Measurements from ENCODE around the gene PBX1. TPM values are rescaled to one million over a fixed set of nuclear protein-coding genes. Genes with fewer than 3 reads are reported as not detected.
A peak's percentile ranks its signal among the peaks of the same experiment; 100 is the strongest.

Gene PBX1
- total and polyA plus RNA-seq, 7 donors, result 6.7 to 168 (median 118) TPM

DNA sequence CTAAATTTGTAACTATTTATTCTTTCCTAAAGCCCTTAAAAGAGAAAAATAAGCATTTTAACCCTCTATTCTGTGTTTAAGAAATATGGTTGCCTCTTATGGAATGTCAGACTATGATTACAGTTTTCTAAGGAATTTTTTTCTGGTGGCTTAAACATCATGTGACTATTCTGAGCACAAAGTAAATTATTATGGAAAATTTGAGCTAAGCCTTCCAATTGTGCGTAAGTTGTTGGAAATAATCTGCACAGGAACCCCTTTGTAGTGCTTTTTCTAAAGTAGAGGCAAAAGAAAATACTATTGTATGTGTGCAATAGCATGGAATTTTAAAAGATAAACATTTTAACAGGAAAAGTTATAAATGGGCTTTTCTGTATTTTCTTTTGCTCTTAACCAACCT, 254.8 kb downstream of the PBX1 start:
- 79 to 89% methylated on average over 1 of the region's 1 CpG for WGBS, 2 donors
- no peak for DNase-seq
- intact Hi-C loops (cut with DNase I), result no loop called here
- H3K27ac ChIP-seq, result peak overlapping the region in 1 of 4 donors; percentile 3
- no peak overlapping the region for H3K4me3 ChIP-seq
- H3K4me1 ChIP-seq, result peaks cover 0 to 35% (median 17%) of the 10 kb centered on the region in 4 donors
- no peaks in the 10 kb centered on the region for H3K27me3 ChIP-seq
- peaks cover 0 to 43% (median 2%) of the 10 kb centered on the region in 4 donors for H3K36me3 ChIP-seq
- TF ChIP-seq CTCF (IDR thresholded peaks at IDR 0.05), result no peak
- no peak for TF ChIP-seq EP300 (IDR thresholded peaks at IDR 0.05)
- TF ChIP-seq POLR2A (IDR thresholded peaks at IDR 0.05), result no peak
- TF ChIP-seq POLR2AphosphoS5 (IDR thresholded peaks at IDR 0.05), result no peak
- no peaks in the 10 kb centered on the region for H3K9me3 ChIP-seq

GRCh38 chr1:164821648-164822047, 262.7 kb downstream of the PBX1 start:
- H3K36me3 ChIP-seq, result peaks cover 8 to 42% (median 15%) of the 10 kb centered on the region in 4 donors
- 94 to 96% methylated on average over 9 of the region's 9 CpGs for WGBS, 2 donors
- intact Hi-C loops (cut with DNase I), result loop anchor here (10.0 kb wide), 1 partner anchor 243 kb away; no protein-coding TSS in a partner anchor
- H3K4me3 ChIP-seq, result no peak overlapping the region
- DNase-seq, result no peak
- H3K9me3 ChIP-seq, result no peaks in the 10 kb centered on the region
- H3K27me3 ChIP-seq, result no peaks in the 10 kb centered on the region
- peaks cover 0 to 55% (median 48%) of the 10 kb centered on the region in 4 donors for H3K4me1 ChIP-seq
- H3K27ac ChIP-seq, result peak overlapping the region in 1 of 4 donors; percentile 7
- TF ChIP-seq CTCF (IDR thresholded peaks at IDR 0.05) (no peak), POLR2AphosphoS5 (IDR thresholded peaks at IDR 0.05) (no peak), POLR2A (IDR thresholded peaks at IDR 0.05) (no peak), EP300 (IDR thresholded peaks at IDR 0.05) (no peak)

DNA sequence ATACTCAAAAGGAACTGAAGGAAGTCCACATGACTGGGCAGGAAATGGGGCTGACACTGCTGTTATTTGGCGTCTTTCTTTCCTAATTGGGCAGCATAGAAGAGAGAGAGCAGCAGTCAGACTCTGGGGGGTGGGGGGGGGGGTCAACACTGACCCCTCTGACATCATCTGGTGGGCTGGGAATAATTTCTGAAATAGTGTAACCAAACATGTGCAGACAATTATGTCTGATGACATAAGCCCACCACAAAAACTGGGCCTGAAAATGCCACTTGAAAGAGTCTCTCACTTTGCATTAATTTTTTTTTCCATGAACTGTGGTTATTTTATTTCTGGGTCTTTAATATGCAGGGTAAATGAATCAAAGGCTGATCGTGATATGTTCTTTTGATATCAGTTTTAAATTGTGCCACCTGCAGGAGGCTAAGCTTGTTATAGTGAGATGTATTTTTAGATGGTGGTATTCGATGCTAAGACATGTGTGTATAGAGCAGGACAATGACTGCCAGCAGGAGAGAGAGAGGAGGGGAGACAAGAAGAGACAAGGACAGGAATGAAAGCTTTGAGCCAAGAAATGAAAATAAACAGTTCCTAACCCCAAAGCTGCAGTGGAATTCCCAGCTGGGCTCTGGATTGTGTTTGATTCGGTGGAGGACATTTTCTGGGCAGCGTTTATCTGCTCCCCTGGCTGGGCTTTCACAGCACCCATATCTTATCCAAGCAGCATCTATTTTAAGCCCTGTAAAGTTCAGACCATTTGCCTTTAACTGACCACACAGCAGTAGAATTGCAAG, 264.7 kb downstream of the PBX1 start:
- Histone ChIP-seq H3K27ac (peak overlapping the region; percentile 69 to 85 (median 80)), H3K4me3 (no peak overlapping the region), H3K36me3 (peaks cover 8 to 37% (median 15%) of the 10 kb centered on the region in 4 donors), H3K9me3 (no peaks in the 10 kb centered on the region), H3K4me1 (peaks cover 0 to 58% (median 56%) of the 10 kb centered on the region in 4 donors), H3K27me3 (no peaks in the 10 kb centered on the region)
- intact Hi-C loops (cut with DNase I), result loop anchor here (1.0 to 10.0 kb wide), 2 partner anchors 127 to 241 kb away; no protein-coding TSS in a partner anchor
- 68 to 86% methylated on average over 5 of the region's 5 CpGs for WGBS, 2 donors
- TF ChIP-seq EP300 (IDR thresholded peaks at IDR 0.05) (peak; percentile 72 to 93 (median 89)), POLR2AphosphoS5 (IDR thresholded peaks at IDR 0.05) (peak; percentile 93 to 99 (median 97)), POLR2A (IDR thresholded peaks at IDR 0.05) (no peak), CTCF (IDR thresholded peaks at IDR 0.05) (peak in 3 of 4 experiments; percentile 10 to 34 (median 14))
- peak; percentile 89 for DNase-seq

DNA sequence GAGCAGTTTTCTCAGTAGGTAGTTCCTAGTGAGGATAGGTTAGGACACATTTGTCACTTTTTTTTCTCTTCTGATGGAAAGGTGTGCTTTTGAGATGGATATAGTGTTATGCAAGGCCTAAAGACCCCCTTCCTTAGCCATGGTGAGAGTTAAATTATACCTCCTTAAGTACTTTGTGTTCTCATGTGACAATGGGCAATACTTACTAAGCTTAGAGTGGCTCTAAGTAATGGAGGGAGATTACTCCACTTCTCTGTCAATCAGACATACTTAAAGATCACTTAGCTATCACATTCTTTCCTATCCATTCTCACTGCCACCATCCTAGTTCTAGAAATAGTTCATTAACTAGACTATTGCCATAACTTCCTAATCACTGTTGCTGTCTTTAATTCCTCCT, 265.6 kb downstream of the PBX1 start:
- TF ChIP-seq CTCF (IDR thresholded peaks at IDR 0.05), result no peak
- no peak for TF ChIP-seq POLR2AphosphoS5 (IDR thresholded peaks at IDR 0.05)
- no peak for TF ChIP-seq EP300 (IDR thresholded peaks at IDR 0.05)
- no peak for TF ChIP-seq POLR2A (IDR thresholded peaks at IDR 0.05)
- DNase-seq, result no peak
- Histone ChIP-seq H3K9me3 (no peaks in the 10 kb centered on the region), H3K4me3 (no peak overlapping the region), H3K36me3 (peaks cover 8 to 37% (median 15%) of the 10 kb centered on the region in 4 donors), H3K27me3 (no peaks in the 10 kb centered on the region), H3K4me1 (peaks cover 0 to 58% (median 56%) of the 10 kb centered on the region in 4 donors), H3K27ac (peak overlapping the region; percentile 69 to 85 (median 80))
- intact Hi-C loops (cut with DNase I), result loop anchor here (1.0 to 10.0 kb wide), 2 partner anchors 126 to 240 kb away; no protein-coding TSS in a partner anchor

Measured in sigmoid colon (tissue), 7 donors.